BLaER1 (cell line): ENCODE measurements around the gene DNAJB8.
A peak's percentile ranks its signal among the peaks of the same experiment; 100 is the strongest.

Source experiments
- H3K27ac ChIP-seq: shearing (Covaris generic); formaldehyde crosslinking; 2 replicates; pipeline ENCODE4 v1.8.1; 2022
- H3K27me3 ChIP-seq: shearing (Covaris generic); formaldehyde crosslinking; 2 replicates; pipeline ENCODE4 v1.8.1; 2022
- H3K36me3 ChIP-seq: shearing (Covaris generic); formaldehyde crosslinking; 2 replicates; pipeline ENCODE4 v1.8.1; 2022
- H3K4me1 ChIP-seq: shearing (Covaris generic); formaldehyde crosslinking; 2 replicates; pipeline ENCODE4 v1.8.1; 2022
- H3K4me2 ChIP-seq: shearing (Covaris generic); formaldehyde crosslinking; 2 replicates; pipeline ENCODE4 v1.8.1; 2022
- H3K4me3 ChIP-seq: shearing (Covaris generic); formaldehyde crosslinking; 2 replicates; pipeline ENCODE4 v1.8.1; 2022
- H3K9ac ChIP-seq: shearing (Covaris generic); formaldehyde crosslinking; 2 replicates; pipeline ENCODE4 v1.8.1; 2022
- H3K9me3 ChIP-seq: shearing (Covaris generic); formaldehyde crosslinking; 2 replicates; pipeline ENCODE4 v1.8.1; 2022
- H4K20me1 ChIP-seq: shearing (Covaris generic); formaldehyde crosslinking; 2 replicates; pipeline ENCODE4 v1.8.1; 2022
- Cebpa-rat ChIP-seq: shearing (Covaris generic); IDR thresholded peaks from 2 replicates; pipeline ENCODE4 v1.8.1; 2022

Gene DNAJB8

GRCh38 chr3:128442949-128443348 is 23.7 kb downstream of the DNAJB8 start:
- H4K20me1 ChIP-seq = no peaks in the 10 kb centered on the region
- H3K36me3 ChIP-seq = no peaks in the 10 kb centered on the region
- no peak overlapping the region for H3K4me3 ChIP-seq
- no peak for TF ChIP-seq Cebpa-rat
- no peaks in the 10 kb centered on the region for H3K27me3 ChIP-seq
- no peak overlapping the region for H3K9ac ChIP-seq
- no peak overlapping the region for H3K4me2 ChIP-seq
- peaks cover 9% of the 10 kb centered on the region for H3K4me1 ChIP-seq
- peaks cover 10% of the 10 kb centered on the region; the same call in 1 of the 2 replicates for H3K9me3 ChIP-seq
- H3K27ac ChIP-seq = no peak overlapping the region

GRCh38 chr3:128442070-128442469 is 24.6 kb downstream of the DNAJB8 start:
- Histone ChIP-seq H3K9me3 (peaks cover 6% of the 10 kb centered on the region; the same call in 1 of the 2 replicates), H3K27me3 (no peaks in the 10 kb centered on the region), H3K4me3 (no peak overlapping the region), H3K27ac (no peak overlapping the region), H3K36me3 (no peaks in the 10 kb centered on the region), H3K4me1 (peaks cover under 1% of the 10 kb centered on the region; the same call in 1 of the 2 replicates), H4K20me1 (no peaks in the 10 kb centered on the region), H3K4me2 (no peak overlapping the region), H3K9ac (no peak overlapping the region)
- TF ChIP-seq Cebpa-rat = no peak

GRCh38 chr3:128439226-128439625 is 27.5 kb downstream of the DNAJB8 start:
- no peaks in the 10 kb centered on the region; the same call in 1 of the 2 replicates for H4K20me1 ChIP-seq
- H3K9ac ChIP-seq = no peak overlapping the region

GRCh38 chr3:128438488-128439072 is 28.1 kb downstream of the DNAJB8 start:
- peaks cover 19% of the 10 kb centered on the region for H3K27me3 ChIP-seq

More at GRCh38 chr3:128439226-128439625, 27.5 kb downstream of the DNAJB8 start:
- Histone ChIP-seq H3K4me2 (no peak overlapping the region), H3K36me3 (no peaks in the 10 kb centered on the region), H3K27me3 (peaks cover 13% of the 10 kb centered on the region), H3K4me3 (no peak overlapping the region), H3K4me1 (no peaks in the 10 kb centered on the region), H3K9me3 (no peaks in the 10 kb centered on the region), H3K27ac (no peak overlapping the region)
- TF ChIP-seq Cebpa-rat = no peak

GRCh38 chr3:128436214-128436613 is 30.5 kb downstream of the DNAJB8 start:
- no peaks in the 10 kb centered on the region for H3K9me3 ChIP-seq
- H3K4me2 ChIP-seq = no peak overlapping the region
- H3K27me3 ChIP-seq = peaks cover 43% of the 10 kb centered on the region
- peaks cover 15% of the 10 kb centered on the region; the same call in 1 of the 2 replicates for H4K20me1 ChIP-seq
- no peak for TF ChIP-seq Cebpa-rat
- H3K27ac ChIP-seq = no peak overlapping the region
- H3K4me1 ChIP-seq = peaks cover 5% of the 10 kb centered on the region; the same call in 1 of the 2 replicates
- H3K4me3 ChIP-seq = no peak overlapping the region
- H3K9ac ChIP-seq = no peak overlapping the region
- H3K36me3 ChIP-seq = no peaks in the 10 kb centered on the region

More at GRCh38 chr3:128438488-128439072, 28.1 kb downstream of the DNAJB8 start:
- no peak for TF ChIP-seq Cebpa-rat
- no peak overlapping the region for H3K4me2 ChIP-seq
- no peaks in the 10 kb centered on the region for H3K4me1 ChIP-seq
- no peak overlapping the region for H3K27ac ChIP-seq
- no peak overlapping the region for H3K4me3 ChIP-seq
- H3K9me3 ChIP-seq = no peaks in the 10 kb centered on the region
- H3K36me3 ChIP-seq = no peaks in the 10 kb centered on the region
- H3K9ac ChIP-seq = no peak overlapping the region
- peaks cover 5% of the 10 kb centered on the region; the same call in 1 of the 2 replicates for H4K20me1 ChIP-seq

- Histone ChIP-seq H3K9me3 (no peaks in the 10 kb centered on the region), H3K4me3 (no peak overlapping the region), H3K9ac (no peak overlapping the region), H3K27ac (no peak overlapping the region), H3K4me2 (no peak overlapping the region), H4K20me1 (peaks cover 19% of the 10 kb centered on the region; the same call in 1 of the 2 replicates), H3K4me1 (peaks cover 5% of the 10 kb centered on the region; the same call in 1 of the 2 replicates), H3K27me3 (peaks cover 50% of the 10 kb centered on the region), H3K36me3 (no peaks in the 10 kb centered on the region)
- no peak for TF ChIP-seq Cebpa-rat
These were observed 31.1 kb downstream of the DNAJB8 start for GRCh38 chr3:128435561-128435960.

- H3K4me3 ChIP-seq = no peak overlapping the region
- no peak for TF ChIP-seq Cebpa-rat
- H3K27ac ChIP-seq = no peak overlapping the region
- H3K4me1 ChIP-seq = peaks cover 5% of the 10 kb centered on the region; the same call in 1 of the 2 replicates
- H3K4me2 ChIP-seq = no peak overlapping the region
- no peaks in the 10 kb centered on the region for H3K36me3 ChIP-seq
- H4K20me1 ChIP-seq = peaks cover 24% of the 10 kb centered on the region; the same call in 1 of the 2 replicates
- no peaks in the 10 kb centered on the region for H3K9me3 ChIP-seq
- no peak overlapping the region for H3K9ac ChIP-seq
- peaks cover 55% of the 10 kb centered on the region for H3K27me3 ChIP-seq
These were observed 31.6 kb downstream of the DNAJB8 start for GRCh38 chr3:128435058-128435457.

GRCh38 chr3:128434524-128434923 is 32.2 kb downstream of the DNAJB8 start:
- Histone ChIP-seq H3K27me3 (peaks cover 55% of the 10 kb centered on the region), H3K27ac (no peak overlapping the region), H3K9me3 (no peaks in the 10 kb centered on the region), H3K4me2 (no peak overlapping the region), H3K36me3 (no peaks in the 10 kb centered on the region), H3K4me3 (no peak overlapping the region), H3K9ac (no peak overlapping the region), H3K4me1 (peaks cover 5% of the 10 kb centered on the region; the same call in 1 of the 2 replicates), H4K20me1 (peaks cover 29% of the 10 kb centered on the region; the same call in 1 of the 2 replicates)
- TF ChIP-seq Cebpa-rat = no peak

- peaks cover 5% of the 10 kb centered on the region; the same call in 1 of the 2 replicates for H3K4me1 ChIP-seq
- H3K9me3 ChIP-seq = no peaks in the 10 kb centered on the region
- no peak overlapping the region for H3K9ac ChIP-seq
- no peaks in the 10 kb centered on the region for H3K36me3 ChIP-seq
- no peak overlapping the region for H3K4me3 ChIP-seq
- TF ChIP-seq Cebpa-rat = no peak
- no peak overlapping the region for H3K27ac ChIP-seq
- no peak overlapping the region for H3K4me2 ChIP-seq
- peaks cover 29% of the 10 kb centered on the region; the same call in 1 of the 2 replicates for H4K20me1 ChIP-seq
- peaks cover 55% of the 10 kb centered on the region for H3K27me3 ChIP-seq
These were observed 32.9 kb downstream of the DNAJB8 start for GRCh38 chr3:128433837-128434165.

- no peak for TF ChIP-seq Cebpa-rat
- no peaks in the 10 kb centered on the region for H3K9me3 ChIP-seq
- peak overlapping the region; percentile 28; the same call in 1 of the 2 replicates for H3K4me3 ChIP-seq
- peaks cover 5% of the 10 kb centered on the region; the same call in 1 of the 2 replicates for H3K4me1 ChIP-seq
- H4K20me1 ChIP-seq = peaks cover 29% of the 10 kb centered on the region; the same call in 1 of the 2 replicates
- H3K4me2 ChIP-seq = peak overlapping the region; percentile 55
- H3K36me3 ChIP-seq = no peaks in the 10 kb centered on the region
- H3K9ac ChIP-seq = no peak overlapping the region
- H3K27ac ChIP-seq = no peak overlapping the region
- peaks cover 55% of the 10 kb centered on the region for H3K27me3 ChIP-seq
These were observed 33.5 kb downstream of the DNAJB8 start for GRCh38 chr3:128432971-128433836.
